NCI-H2196 treated with DMSO at 0.1 percent for 48 hours (cell line): Measurements from ENCODE around the gene SLC29A3.
A peak's percentile ranks its signal among the peaks of the same experiment; 100 is the strongest.
"Not testable (repeated sequence)": the region's sequence is repeated elsewhere in the genome, so short reads cannot be mapped to it uniquely, and the experiment has no call there.

ENCODE experiments used
- DNase-seq: peaks from one replicate; lab custom pipeline; 2025; ENCODE audit not compliant: unreplicated experiment; lab: John Stamatoyannopoulos, UW

The SLC29A3 gene

GRCh38 chr10:71319042-71319799, at the start of gene SLC29A3:
SLC29A3 (plus strand) TSS chr10:71319259; CDS start chr10:71319310, 51 bp downstream.
- DNase-seq = peak; percentile 42

GRCh38 chr10:71269301-71270288, 49.5 kb upstream of the SLC29A3 start:
- DNase-seq = no peak

GRCh38 chr10:71270301-71271220, 48.5 kb upstream of the SLC29A3 start:
- no peak for DNase-seq

GRCh38 chr10:71271662-71272055, 47.4 kb upstream of the SLC29A3 start:
- DNase-seq = no peak

GRCh38 chr10:71272056-71272771, 46.8 kb upstream of the SLC29A3 start:
- no peak for DNase-seq

- DNase-seq = not testable (repeated sequence)
Observed at GRCh38 chr10:71272974-71273373, 46.1 kb upstream of the SLC29A3 start.

- no peak for DNase-seq
Observed at GRCh38 chr10:71273506-71273905, 45.6 kb upstream of the SLC29A3 start.

- no peak for DNase-seq
Observed at GRCh38 chr10:71274901-71275796, 43.9 kb upstream of the SLC29A3 start.

GRCh38 chr10:71276873-71277272, 42.2 kb upstream of the SLC29A3 start:
- DNase-seq = no peak

GRCh38 chr10:71277914-71278665, 41.0 kb upstream of the SLC29A3 start:
- no peak for DNase-seq

GRCh38 chr10:71278691-71279588, 40.1 kb upstream of the SLC29A3 start:
- DNase-seq = no peak

- DNase-seq = no peak
Observed at GRCh38 chr10:71279590-71280170, 39.4 kb upstream of the SLC29A3 start.

- no peak for DNase-seq
Observed at GRCh38 chr10:71280216-71280615, 38.8 kb upstream of the SLC29A3 start.

GRCh38 chr10:71280825-71281224, 38.2 kb upstream of the SLC29A3 start:
- DNase-seq = no peak

- DNase-seq = no peak
Observed at GRCh38 chr10:71281646-71282322, 37.3 kb upstream of the SLC29A3 start.

- no peak for DNase-seq
Observed at GRCh38 chr10:71282323-71282680, 36.8 kb upstream of the SLC29A3 start.

- no peak for DNase-seq
Observed at GRCh38 chr10:71283410-71283809, 35.6 kb upstream of the SLC29A3 start.
